OCI-LY7 (cell line): ENCODE measurements around the gene PHF23. TPM values are rescaled to one million over a fixed set of nuclear protein-coding genes. Genes with fewer than 3 reads are reported as not detected.

ENCODE experiments used
- BruUV-seq: library from RNA; stranded (reverse); fragments of 400-500 nt; replicated peaks from 2 replicates; lab custom pipeline; 2021; lab: Mats Ljungman, UMichigan
- CTCF ChIA-PET: fragments of 300-600 bp; sonication (Branson Sonifier 250); formaldehyde crosslinking; loops from one replicate; lab custom pipeline; 2022; ENCODE audit warnings: antibody characterized with exemption; ENCODE audit not compliant: unreplicated experiment; lab: Charles Lee
- POLR2A ChIA-PET: fragments of 300-600 bp; sonication (Branson Sonifier 250); formaldehyde crosslinking; loops from one replicate; lab custom pipeline; 2022; ENCODE audit warnings: antibody characterized with exemption; lab: Charles Lee
- DNase-seq: peaks from one replicate; pipeline ENCODE4 v3.0.0-alpha.2; 2015; ENCODE audit warnings: low spot score
- H2AFZ ChIP-seq: fragments of 200-600 bp; sonication (generic), shearing (Covaris generic); 2 replicates; pipeline ENCODE4 v1.6.1; 2014; ENCODE audit warnings: mild to moderate bottlenecking, antibody characterized with exemption, low read length, moderate library complexity
- H3K27ac ChIP-seq: fragments of 200-600 bp; sonication (generic); 2 replicates; pipeline ENCODE4 v1.5.1; 2014; ENCODE audit warnings: mixed run types, low read depth, mild to moderate bottlenecking, moderate library complexity, low read length, inconsistent platforms; ENCODE audit not compliant: poor library complexity, severe bottlenecking
- H3K36me3 ChIP-seq: fragments of 200-600 bp; sonication (generic); 2 replicates; pipeline ENCODE4 v1.6.1; 2014; ENCODE audit warnings: mild to moderate bottlenecking, antibody characterized with exemption, low read length, moderate library complexity, mixed read lengths; ENCODE audit not compliant: insufficient read depth
- H3K4me1 ChIP-seq: fragments of 200-600 bp; sonication (generic); 2 replicates; pipeline ENCODE4 v1.5.1; 2014; ENCODE audit warnings: mild to moderate bottlenecking, low read length; ENCODE audit not compliant: insufficient read depth, poor library complexity, severe bottlenecking
- H3K4me2 ChIP-seq: fragments of 200-600 bp; sonication (generic); 2 replicates; pipeline ENCODE4 v1.6.1; 2014; ENCODE audit warnings: mild to moderate bottlenecking, low read length
- H3K4me3 ChIP-seq: fragments of 200-600 bp; sonication (generic); 2 replicates; pipeline ENCODE4 v1.5.1; 2014; ENCODE audit warnings: mild to moderate bottlenecking, low read depth, low read length; ENCODE audit not compliant: poor library complexity, severe bottlenecking
- H3K79me2 ChIP-seq: fragments of 200-600 bp; sonication (generic); 2 replicates; pipeline ENCODE4 v1.6.1; 2016; ENCODE audit warnings: low read depth, mild to moderate bottlenecking, low read length, moderate library complexity, mixed read lengths; ENCODE audit not compliant: insufficient read depth
- H3K9me2 ChIP-seq: fragments of 200-600 bp; sonication (generic); 2 replicates; pipeline ENCODE4 v1.6.1; 2016; ENCODE audit warnings: mild to moderate bottlenecking, low read length, mixed read lengths; ENCODE audit not compliant: insufficient read depth
- H3K9me3 ChIP-seq: fragments of 200-600 bp; sonication (generic); 2 replicates; pipeline ENCODE4 v1.6.1; 2014; ENCODE audit warnings: mild to moderate bottlenecking, mixed run types, low read length, mixed read lengths
- H4K20me1 ChIP-seq: fragments of 200-600 bp; sonication (generic); 2 replicates; pipeline ENCODE4 v1.6.1; 2014; ENCODE audit warnings: mild to moderate bottlenecking, antibody characterized with exemption, low read length, moderate library complexity, mixed read lengths; ENCODE audit not compliant: insufficient read depth
- CTCF ChIP-seq: fragments of 200-600 bp; sonication (generic); conservative IDR thresholded peaks from 2 replicates; pipeline ENCODE4 v1.5.1; 2014; ENCODE audit warnings: mild to moderate bottlenecking, antibody characterized with exemption, low read length, moderate library complexity, mixed read lengths
- EZH2phosphoT487 ChIP-seq: fragments of 200-600 bp; sonication (generic); IDR thresholded peaks from 2 replicates; pipeline ENCODE4 v1.6.1; 2018; ENCODE audit warnings: low read depth, borderline replicate concordance, mild to moderate bottlenecking, mixed run types, antibody characterized with exemption, low read length, moderate library complexity, mixed read lengths
- intact Hi-C: fragments of 100-400 bp; cut with micrococcal nuclease; formaldehyde crosslinking; loops from one replicate; pipeline ENCODE4 v1.10.0; 2022; ENCODE audit not compliant: unreplicated experiment
- total RNA-seq, 2 experiments: library from RNA; depleted of rRNA in 1 of 2; stranded (reverse); fragments of >200 nt in 1 of 2; shearing (Covaris generic) in 1 of 2; gene quantifications; 2 replicates each; pipeline ENCODE4 v1.2.3, GENCODE V29; 2014 to 2022

The PHF23 gene
- total RNA-seq, 2 experiments from 2014 or later = 43.3 to 47.7 TPM

GRCh38 chr17:7228920-7229319 is 10.3 kb downstream of the PHF23 start:
- Histone ChIP-seq H3K27ac (no peak overlapping the region), H3K36me3 (peaks cover 83% of the 10 kb centered on the region), H2AFZ (no peak overlapping the region), H3K9me2 (no peaks in the 10 kb centered on the region), H3K4me3 (no peak overlapping the region), H3K9me3 (no peaks in the 10 kb centered on the region), H3K4me2 (no peak overlapping the region), H3K79me2 (peaks cover 36% of the 10 kb centered on the region), H3K4me1 (peaks cover 10% of the 10 kb centered on the region), H4K20me1 (peaks cover 11% of the 10 kb centered on the region)
- ChIA-PET CTCF (no interaction called here), POLR2A (no interaction called here)
- TF ChIP-seq CTCF (no peak), EZH2phosphoT487 (no peak)
- BruUV-seq = no TSS peak
- DNase-seq = no peak
- intact Hi-C loops = no loop called here

DNA sequence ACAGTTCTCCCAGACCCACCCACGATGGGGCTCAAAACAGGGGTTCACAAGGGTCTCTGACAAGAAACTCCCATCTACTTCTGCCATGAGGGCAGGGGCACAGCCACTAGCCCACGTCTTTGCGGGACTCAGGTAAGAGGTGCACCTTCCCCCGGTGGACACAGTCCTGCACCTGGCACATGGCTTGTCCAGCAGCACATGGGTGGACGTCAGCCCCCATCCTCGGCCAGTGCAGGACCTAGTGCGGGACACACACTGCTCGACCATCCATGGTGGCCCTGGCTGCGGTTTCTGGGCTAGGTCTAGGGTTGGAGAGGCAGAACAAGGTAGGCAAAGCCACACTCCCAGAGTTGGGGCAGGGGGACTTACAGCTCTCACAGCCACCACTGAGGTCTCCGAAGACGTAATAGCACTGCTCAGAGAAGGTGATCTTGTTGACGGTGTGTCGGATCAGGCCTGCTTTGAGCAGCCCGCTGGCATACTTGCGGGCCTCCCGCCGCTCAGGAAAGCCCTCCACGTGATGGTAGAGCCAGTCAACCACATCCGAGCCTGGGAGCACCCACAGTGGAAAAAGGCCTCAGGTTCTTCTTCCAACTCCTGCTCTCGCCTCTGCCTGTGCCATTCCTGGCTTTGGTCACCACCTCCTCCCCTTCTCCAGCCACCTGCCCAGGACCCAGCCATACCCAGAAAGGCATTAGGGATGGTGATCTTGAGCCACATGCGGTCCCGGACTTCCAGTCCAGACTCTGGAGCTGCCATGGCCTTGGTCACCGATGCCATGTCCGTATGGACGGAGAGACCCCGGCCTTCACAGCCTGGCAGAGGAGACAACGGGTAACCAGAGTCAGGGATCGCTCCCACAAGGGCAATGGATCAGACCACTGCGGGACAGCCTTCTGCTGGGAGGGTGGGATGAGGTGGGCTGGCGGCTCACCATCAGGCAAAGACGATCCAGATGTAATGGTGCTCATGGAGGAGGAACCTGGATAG is 12.2 kb downstream of the PHF23 start:
- H3K9me2 ChIP-seq = no peaks in the 10 kb centered on the region
- no peak overlapping the region for H3K4me2 ChIP-seq
- H3K4me3 ChIP-seq = no peak overlapping the region
- peaks cover 3% of the 10 kb centered on the region for H3K4me1 ChIP-seq
- H3K79me2 ChIP-seq = peaks cover 17% of the 10 kb centered on the region
- peaks cover 4% of the 10 kb centered on the region for H4K20me1 ChIP-seq
- intact Hi-C loops = no loop called here
- H3K36me3 ChIP-seq = peaks cover 95% of the 10 kb centered on the region
- TF ChIP-seq CTCF = no peak
- no peak for TF ChIP-seq EZH2phosphoT487
- no peak for DNase-seq
- no TSS peak for BruUV-seq
- ChIA-PET POLR2A (no interaction called here), CTCF (no interaction called here)
- no peak overlapping the region for H2AFZ ChIP-seq
- H3K27ac ChIP-seq = no peak overlapping the region
- H3K9me3 ChIP-seq = no peaks in the 10 kb centered on the region

- peaks cover 98% of the 10 kb centered on the region for H3K36me3 ChIP-seq
- no peak overlapping the region for H3K27ac ChIP-seq
- TF ChIP-seq EZH2phosphoT487 = no peak
- TF ChIP-seq CTCF = no peak
- H3K4me2 ChIP-seq = no peak overlapping the region
- peaks cover 5% of the 10 kb centered on the region for H3K4me1 ChIP-seq
- H2AFZ ChIP-seq = no peak overlapping the region
- DNase-seq = no peak
- no peaks in the 10 kb centered on the region for H3K9me2 ChIP-seq
- no peaks in the 10 kb centered on the region for H4K20me1 ChIP-seq
- BruUV-seq = no TSS peak
- intact Hi-C loops = no loop called here
- peaks cover 5% of the 10 kb centered on the region; the same call in 1 of the 2 replicates for H3K79me2 ChIP-seq
- POLR2A ChIA-PET = no interaction called here
- CTCF ChIA-PET = no interaction called here
- H3K9me3 ChIP-seq = no peaks in the 10 kb centered on the region
- H3K4me3 ChIP-seq = no peak overlapping the region
These were observed 13.4 kb downstream of the PHF23 start for GRCh38 chr17:7225711-7226331.
